ENCODE results near the gene DDX46. TPM values are rescaled to one million over a fixed set of nuclear protein-coding genes. Genes with fewer than 3 reads are reported as not detected.

The DDX46 gene
- total and polyA plus RNA-seq, 2 donors (not counting 1 experiment from before 2014, with no cell fraction given): 15.4 to 80.9 TPM

- Histone ChIP-seq H3K4me1 (ENCODE audit: control insufficient read depth in 2 of 2, insufficient read depth in 2 of 2, low read length in 2 of 2) (peaks cover 22 to 39% of the 10 kb centered on the region in 2 donors), H3K27me3 (replicated peaks in 1 of 4; ENCODE audit: control extremely low read depth in 1 of 4, control insufficient read depth in 3 of 4, insufficient read depth in 4 of 4, low read length in 3 of 4) (no peaks in the 10 kb centered on the region), H3K36me3 (replicated peaks in 1 of 2; ENCODE audit: control extremely low read depth in 1 of 2, control insufficient read depth in 1 of 2, extremely low read depth in 1 of 2, insufficient read depth in 2 of 2, low read length in 1 of 2) (no peaks in the 10 kb centered on the region), H3K9me3 (ENCODE audit: control extremely low read depth in 1 of 3, control insufficient read depth in 2 of 3, insufficient read depth in 1 of 3, low read length in 2 of 3) (no peaks in the 10 kb centered on the region), H4K20me1 (ENCODE audit: control insufficient read depth, insufficient read depth, low read length, poor library complexity, severe bottlenecking) (no peaks in the 10 kb centered on the region), H3K4me2 (replicated peaks; ENCODE audit: low read depth, low read length, poor library complexity, severe bottlenecking) (peak within 1 kb of the TSS; percentile 80), H2AFZ (ENCODE audit: insufficient read depth, low read depth, low read length, poor library complexity, severe bottlenecking) (peak within 1 kb of the TSS; percentile 100), H3K27ac (ENCODE audit: low read length in 2 of 2) (peak within 1 kb of the TSS; percentile 91 to 95), H3K9ac (ENCODE audit: low read length) (peak within 1 kb of the TSS; percentile 91), H3K79me2 (ENCODE audit: control insufficient read depth, insufficient read depth, low read length) (peaks cover 71% of the 10 kb centered on the region), H3K4me3 (ENCODE audit: control extremely low read depth in 1 of 5, extremely low read depth in 1 of 5, insufficient read depth in 1 of 5, low read depth in 2 of 5, low read length in 4 of 5) (peak within 1 kb of the TSS; percentile 78 to 94 (median 88))
- peak within 1 kb of the TSS; percentile 94 for H3K27ac Mint-ChIP-seq
- CTCF ChIA-PET: interaction anchor here (0.6 to 1.7 kb wide), 7 partner anchors 27 to 140 kb away, joined by 3 to 20 read pairs (median 4); partner anchors contain the start of genes C5orf24 and PCBD2
- ATAC-seq (ENCODE audit: low read depth) (peak; percentile 92), DNase-seq (peak; percentile 89)
- H3K4me3 Mint-ChIP-seq: peak within 1 kb of the TSS; percentile 96
- 4% methylated on average over 72 of the region's 79 CpGs for WGBS (ENCODE audit: insufficient coverage)
- intact Hi-C loops (cut with micrococcal nuclease): loop anchor here (1.0 kb wide), 4 partner anchors 29 to 136 kb away; partner anchors contain the start of genes C5orf24, CAMLG and DDX46
- TF ChIP-seq, protein P1, sequence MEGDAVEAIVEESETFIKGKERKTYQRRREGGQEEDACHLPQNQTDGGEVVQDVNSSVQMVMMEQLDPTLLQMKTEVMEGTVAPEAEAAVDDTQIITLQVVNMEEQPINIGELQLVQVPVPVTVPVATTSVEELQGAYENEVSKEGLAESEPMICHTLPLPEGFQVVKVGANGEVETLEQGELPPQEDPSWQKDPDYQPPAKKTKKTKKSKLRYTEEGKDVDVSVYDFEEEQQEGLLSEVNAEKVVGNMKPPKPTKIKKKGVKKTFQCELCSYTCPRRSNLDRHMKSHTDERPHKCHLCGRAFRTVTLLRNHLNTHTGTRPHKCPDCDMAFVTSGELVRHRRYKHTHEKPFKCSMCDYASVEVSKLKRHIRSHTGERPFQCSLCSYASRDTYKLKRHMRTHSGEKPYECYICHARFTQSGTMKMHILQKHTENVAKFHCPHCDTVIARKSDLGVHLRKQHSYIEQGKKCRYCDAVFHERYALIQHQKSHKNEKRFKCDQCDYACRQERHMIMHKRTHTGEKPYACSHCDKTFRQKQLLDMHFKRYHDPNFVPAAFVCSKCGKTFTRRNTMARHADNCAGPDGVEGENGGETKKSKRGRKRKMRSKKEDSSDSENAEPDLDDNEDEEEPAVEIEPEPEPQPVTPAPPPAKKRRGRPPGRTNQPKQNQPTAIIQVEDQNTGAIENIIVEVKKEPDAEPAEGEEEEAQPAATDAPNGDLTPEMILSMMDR (IDR thresholded peaks at IDR 0.05): no peak
- TF ChIP-seq EZH2 (IDR thresholded peaks at IDR 0.05; ENCODE audit: borderline replicate concordance, insufficient read depth, low read depth, low read length, poor library complexity, severe bottlenecking): no peak
- POLR2A ChIA-PET: interaction anchor here (0.6 to 2.3 kb wide), 6 partner anchors 28 to 1822 kb away, joined by 3 to 30 read pairs (median 4); partner anchors contain the start of genes C5orf24, CAMLG, HSPA4 and PCBD2
- H3K27me3 Mint-ChIP-seq: no peaks in the 10 kb centered on the region
- peaks cover 37% of the 10 kb centered on the region for H3K4me1 Mint-ChIP-seq
- H3K9me3 Mint-ChIP-seq (ENCODE audit: insufficient read depth): no peaks in the 10 kb centered on the region
These were observed 115.6 kb downstream of the DDX46 start, which contains the start of gene TXNDC15 for GRCh38 chr5:134873987-134874830. Gene TXNDC15 (plus strand): TSS chr5:134874371. CDS start chr5:134874428, 57 bp downstream.
